Thoracic aorta (tissue), 2 donors: ENCODE results near the gene PFKL. TPM values are rescaled to one million over a fixed set of nuclear protein-coding genes. Genes with fewer than 3 reads are reported as not detected.
"Not testable (repeated sequence)": the region's sequence is repeated elsewhere in the genome, so short reads cannot be mapped to it uniquely, and the experiment has no call there.

Experiments
- ATAC-seq: fragments of 150-250 bp; one replicate; pipeline ENCODE4 v1.8.0; 2017; ENCODE audit warnings: low read depth; ENCODE audit not compliant: insufficient number of reproducible peaks, low FRiP score
- DNase-seq: peaks from one replicate; pipeline ENCODE4 v3.0.0-alpha.2; 2020; ENCODE audit warnings: low spot score
- H3K27ac ChIP-seq, 2 donors: fragments of 200-600 bp; sonication (generic); 1 replicate in 1 of 2; 2 replicates in 1 of 2; pipeline ENCODE4 v1.5.1; 2016; ENCODE audit warnings: mild to moderate bottlenecking in 2 of 2, moderate library complexity in 2 of 2
- H3K27me3 ChIP-seq: fragments of 200-600 bp; sonication (generic); replicated peaks from 2 replicates; pipeline ENCODE4 v1.6.0; 2016; ENCODE audit warnings: mild to moderate bottlenecking; ENCODE audit not compliant: insufficient read depth
- H3K36me3 ChIP-seq: fragments of 200-600 bp; sonication (generic); one replicate; pipeline ENCODE4 v1.5.1; 2016
- H3K4me1 ChIP-seq, 2 donors: fragments of 200-600 bp; sonication (generic); 1 replicate in 1 of 2; 2 replicates in 1 of 2; pipeline versions ENCODE4 v1.5.1 to v1.6.0; 2016; ENCODE audit warnings: low read depth in 2 of 2, mild to moderate bottlenecking in 1 of 2; ENCODE audit not compliant: control insufficient read depth in 1 of 2
- H3K4me3 ChIP-seq: fragments of 200-600 bp; sonication (generic); 2 replicates; pipeline ENCODE4 v1.5.1; 2016; ENCODE audit warnings: mild to moderate bottlenecking
- H3K9me3 ChIP-seq: fragments of 200-600 bp; sonication (generic); 2 replicates; pipeline ENCODE4 v1.5.1; 2016
- total RNA-seq, 2 donors: library from RNA; depleted of rRNA; stranded (reverse); fragments of >200 nt; gene quantifications; one replicate each; pipeline versions ENCODE4 v1.1.0 to v1.2.3, GENCODE V29; 2016
- TF ChIP-seq, protein P1 (sequence below): fragments of 200-600 bp; sonication (generic); IDR thresholded peaks from one replicate; pipeline ENCODE4 v1.5.1; 2019; ENCODE audit warnings: antibody characterized with exemption

PFKL gene
- total RNA-seq, 2 donors from 2014 or later: 91.0 to 119 TPM

DNA sequence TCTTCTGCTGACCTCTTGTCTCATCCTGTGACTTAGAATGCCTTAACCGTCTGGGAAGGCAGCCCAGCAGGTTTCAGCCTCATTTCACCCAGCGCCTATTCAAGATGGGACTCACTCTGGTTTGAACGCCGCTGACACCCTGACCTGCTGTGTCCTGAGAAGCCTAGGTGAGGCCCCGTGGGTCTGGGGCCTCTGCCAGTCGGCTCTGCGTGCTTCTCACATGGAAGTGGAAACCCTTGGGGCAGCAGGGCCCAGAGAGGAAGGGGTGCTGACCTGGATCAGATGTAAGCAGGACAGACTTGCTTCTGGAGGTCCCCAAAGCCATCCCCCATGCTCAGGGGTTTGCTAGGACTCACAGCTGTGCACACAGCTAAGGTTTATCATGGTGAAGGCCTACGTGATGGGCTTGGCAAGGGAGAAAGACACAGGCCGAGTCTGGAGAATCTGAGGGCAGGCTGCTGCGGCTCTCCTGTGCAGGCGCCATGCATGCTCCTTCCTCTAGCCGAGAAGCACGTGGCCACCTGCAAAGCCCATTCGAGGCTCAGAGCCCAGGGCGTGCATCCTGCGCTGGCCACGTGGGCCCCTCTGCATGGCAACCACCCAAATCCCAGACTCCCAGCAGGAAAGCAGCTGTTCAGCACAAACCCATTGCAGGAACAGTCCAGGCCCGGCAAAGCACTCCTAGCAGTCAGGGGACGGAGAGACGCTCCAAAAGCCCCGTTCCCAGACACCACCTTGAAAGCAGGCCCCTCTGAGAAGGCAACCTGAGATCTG lies 57.4 kb downstream of the PFKL start:
- H3K9me3 ChIP-seq: no peaks in the 10 kb centered on the region
- ATAC-seq (no peak), DNase-seq (no peak)
- TF ChIP-seq, protein P1, sequence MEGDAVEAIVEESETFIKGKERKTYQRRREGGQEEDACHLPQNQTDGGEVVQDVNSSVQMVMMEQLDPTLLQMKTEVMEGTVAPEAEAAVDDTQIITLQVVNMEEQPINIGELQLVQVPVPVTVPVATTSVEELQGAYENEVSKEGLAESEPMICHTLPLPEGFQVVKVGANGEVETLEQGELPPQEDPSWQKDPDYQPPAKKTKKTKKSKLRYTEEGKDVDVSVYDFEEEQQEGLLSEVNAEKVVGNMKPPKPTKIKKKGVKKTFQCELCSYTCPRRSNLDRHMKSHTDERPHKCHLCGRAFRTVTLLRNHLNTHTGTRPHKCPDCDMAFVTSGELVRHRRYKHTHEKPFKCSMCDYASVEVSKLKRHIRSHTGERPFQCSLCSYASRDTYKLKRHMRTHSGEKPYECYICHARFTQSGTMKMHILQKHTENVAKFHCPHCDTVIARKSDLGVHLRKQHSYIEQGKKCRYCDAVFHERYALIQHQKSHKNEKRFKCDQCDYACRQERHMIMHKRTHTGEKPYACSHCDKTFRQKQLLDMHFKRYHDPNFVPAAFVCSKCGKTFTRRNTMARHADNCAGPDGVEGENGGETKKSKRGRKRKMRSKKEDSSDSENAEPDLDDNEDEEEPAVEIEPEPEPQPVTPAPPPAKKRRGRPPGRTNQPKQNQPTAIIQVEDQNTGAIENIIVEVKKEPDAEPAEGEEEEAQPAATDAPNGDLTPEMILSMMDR: no peak
- no peak overlapping the region for H3K4me3 ChIP-seq
- H3K36me3 ChIP-seq: no peaks in the 10 kb centered on the region
- H3K4me1 ChIP-seq: no peaks in the 10 kb centered on the region
- H3K27ac ChIP-seq: no peak overlapping the region
- no peaks in the 10 kb centered on the region for H3K27me3 ChIP-seq

GRCh38 chr21:44359396-44359795 lies 59.5 kb downstream of the PFKL start:
- TF ChIP-seq, protein P1: no peak

GRCh38 chr21:44360159-44360558 lies 60.3 kb downstream of the PFKL start:
- no peak for DNase-seq
- H3K4me1 ChIP-seq: no peaks in the 10 kb centered on the region
- TF ChIP-seq, protein P1: no peak
- no peaks in the 10 kb centered on the region for H3K36me3 ChIP-seq
- H3K4me3 ChIP-seq: no peak overlapping the region
- no peak overlapping the region for H3K27ac ChIP-seq
- no peaks in the 10 kb centered on the region for H3K9me3 ChIP-seq
- no peaks in the 10 kb centered on the region for H3K27me3 ChIP-seq
- no peak for ATAC-seq

More at GRCh38 chr21:44359396-44359795, 59.5 kb downstream of the PFKL start:
- Histone ChIP-seq H3K27ac (no peak overlapping the region), H3K27me3 (no peaks in the 10 kb centered on the region), H3K9me3 (no peaks in the 10 kb centered on the region), H3K36me3 (no peaks in the 10 kb centered on the region), H3K4me3 (no peak overlapping the region), H3K4me1 (no peaks in the 10 kb centered on the region)
- no peak for ATAC-seq
- DNase-seq: no peak

DNA sequence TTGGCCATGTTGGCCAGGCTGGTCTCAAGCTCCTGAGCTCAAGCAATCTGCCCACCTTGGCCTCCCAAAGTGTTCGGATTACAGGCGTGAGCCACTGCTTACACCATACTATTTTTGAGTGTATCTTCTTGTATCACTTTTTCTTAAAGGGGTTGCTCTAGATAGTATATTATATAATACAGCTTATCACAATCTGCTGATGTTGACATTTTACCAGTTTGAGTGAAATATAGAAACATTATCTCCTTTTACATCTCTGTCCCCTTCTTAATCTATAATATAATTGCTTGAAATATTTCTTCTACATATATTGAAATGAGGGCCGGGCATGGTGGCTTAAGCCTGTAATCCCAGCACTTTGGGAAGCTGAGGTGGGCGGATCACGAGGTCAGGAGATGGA lies 62.0 kb downstream of the PFKL start:
- not testable (repeated sequence) for H3K9me3 ChIP-seq, DNase-seq, ATAC-seq, H3K27ac ChIP-seq, H3K4me1 ChIP-seq, H3K4me3 ChIP-seq, H3K36me3 ChIP-seq, H3K27me3 ChIP-seq

- H3K36me3 ChIP-seq: no peaks in the 10 kb centered on the region
- no peaks in the 10 kb centered on the region for H3K4me1 ChIP-seq
- H3K27me3 ChIP-seq: no peaks in the 10 kb centered on the region
- H3K4me3 ChIP-seq: no peak overlapping the region
- DNase-seq: no peak
- no peak overlapping the region for H3K27ac ChIP-seq
- H3K9me3 ChIP-seq: no peaks in the 10 kb centered on the region
- TF ChIP-seq, protein P1: no peak
- ATAC-seq: no peak
These were observed 63.4 kb downstream of the PFKL start for GRCh38 chr21:44363278-44363677.
